Measurements from ENCODE around the gene FBXL12. TPM values are rescaled to one million over a fixed set of nuclear protein-coding genes. Genes with fewer than 3 reads are reported as not detected.

Gene FBXL12
- polyA plus RNA-seq, 2 of the 4 experiments (the other 2 are of a cell fraction), result 10.3 to 10.5 TPM

GRCh38 chr19:9827289-9828238 lies 8.7 kb upstream of the FBXL12 start, which contains the start of gene UBL5:
Gene UBL5, plus strand, starts transcription at chr19:9827918. Its CDS starts 420 bp downstream, at chr19:9828338.
- H3K4me3 ChIP-seq, result peak within 1 kb of the TSS; percentile 67
- DNase-seq (ENCODE audit: low read depth in 1 of 2, low spot score in 1 of 2) (peak; percentile 86 to 90), ATAC-seq (peak; percentile 99), FAIRE-seq (no peak)
- H3K9me3 ChIP-seq, result no peaks in the 10 kb centered on the region
- ChIA-PET CTCF (interaction anchor here (0.7 kb wide), 1 partner anchor 20 kb away, joined by 3 read pairs; no protein-coding TSS in a partner anchor), POLR2A (interaction anchor here (0.6 to 2.0 kb wide), 4 partner anchors 9 to 241 kb away, joined by 4 to 11 read pairs (median 6); partner anchors contain the start of genes FBXL12 and ZNF846)
- H3K4me2 ChIP-seq, result peak within 1 kb of the TSS; percentile 95
- peaks cover 9% of the 10 kb centered on the region; the same call in 2 of the 3 replicates for H3K4me1 ChIP-seq
- WGBS (ENCODE audit: missing lambda C conversion rate), result 0% methylated on average over 16 of the region's 62 CpGs
- peak within 1 kb of the TSS; percentile 86 to 91 for H3K27ac ChIP-seq
- peak; percentile 49; the same call in 2 of the 3 replicates for TF ChIP-seq BCL3 (IDR thresholded peaks at IDR 0.05)
- peak; percentile 40; the same call in 1 of the 2 replicates for TF ChIP-seq KDM5A (IDR thresholded peaks at IDR 0.05)
- no peak for TF ChIP-seq FOSB (CRISPR knock-in tag; IDR thresholded peaks at IDR 0.05)
- no peak for TF ChIP-seq RAD21 (conservative IDR thresholded peaks at IDR 0.05 in 1 of 2, IDR thresholded peaks at IDR 0.05 in 1 of 2)
- TF ChIP-seq EHMT2 (IDR thresholded peaks at IDR 0.05; ENCODE audit: low read depth), result no peak
- TF ChIP-seq RCOR1 (IDR thresholded peaks at IDR 0.05; ENCODE audit: low read depth, low read length), result no peak
- no peak for TF ChIP-seq JUNB (IDR thresholded peaks at IDR 0.05)
- no peak for TF ChIP-seq ZNF302 (CRISPR knock-in tag; IDR thresholded peaks at IDR 0.05)
- TF ChIP-seq MAFK (IDR thresholded peaks at IDR 0.05; ENCODE audit: partially characterized antibody), result no peak
- TF ChIP-seq ZC3H11A (IDR thresholded peaks at IDR 0.05), result no peak
- TF ChIP-seq MYC (IDR thresholded peaks at IDR 0.05; ENCODE audit: borderline replicate concordance, low read length), result no peak
- no peak for TF ChIP-seq RARB (CRISPR knock-in tag; IDR thresholded peaks at IDR 0.05)
- no peak for TF ChIP-seq CTCF (IDR thresholded peaks at IDR 0.05)
- TF ChIP-seq USF2 (IDR thresholded peaks at IDR 0.05), result peak; percentile 43
- TF ChIP-seq CBX2 (IDR thresholded peaks at IDR 0.05; ENCODE audit: borderline replicate concordance, low read depth), result no peak
- TF ChIP-seq FOXS1 (CRISPR knock-in tag; IDR thresholded peaks at IDR 0.05), result no peak
- no peak for TF ChIP-seq TP53 (CRISPR knock-in tag; IDR thresholded peaks at IDR 0.05)
- no peak for TF ChIP-seq ZFP36 (IDR thresholded peaks at IDR 0.05; ENCODE audit: borderline replicate concordance, partially characterized antibody)
- no peak for TF ChIP-seq HOXB5 (CRISPR knock-in tag; IDR thresholded peaks at IDR 0.05)
- no peak for TF ChIP-seq TFCP2L1 (CRISPR knock-in tag; IDR thresholded peaks at IDR 0.05)
- TF ChIP-seq CEBPB (IDR thresholded peaks at IDR 0.05), result no peak
- TF ChIP-seq MAX (IDR thresholded peaks at IDR 0.05), result peak; percentile 70
- no peak for TF ChIP-seq ELK1 (IDR thresholded peaks at IDR 0.05; ENCODE audit: low read depth, low read length)
- TF ChIP-seq ESRRA (IDR thresholded peaks at IDR 0.05; ENCODE audit: borderline replicate concordance, low read length), result no peak
- TF ChIP-seq HEYL (CRISPR knock-in tag; IDR thresholded peaks at IDR 0.05), result no peak
- no peak for TF ChIP-seq POLR2AphosphoS2 (conservative IDR thresholded peaks at IDR 0.05; ENCODE audit: low read length)
- TF ChIP-seq PHF8 (IDR thresholded peaks at IDR 0.05; ENCODE audit: borderline replicate concordance, low read depth), result 0 out of 2 replicates have a peak, but pooled peaks have one; percentile 58
- TF ChIP-seq PBX3 (IDR thresholded peaks at IDR 0.05), result no peak
- TF ChIP-seq SREBF2 (IDR thresholded peaks at IDR 0.05), result no peak
- TF ChIP-seq GATA3 (IDR thresholded peaks at IDR 0.05; ENCODE audit: borderline replicate concordance), result no peak
- no peak for TF ChIP-seq NPAS2 (CRISPR knock-in tag; IDR thresholded peaks at IDR 0.05; ENCODE audit: borderline replicate concordance)
